MG63 (cell line): ENCODE data around the gene HEPACAM. TPM values are rescaled to one million over a fixed set of nuclear protein-coding genes. Genes with fewer than 3 reads are reported as not detected.

Experiments used
- DNase-seq: peaks from one replicate; pipeline ENCODE4 v3.0.0-alpha.2; 2020
- H3K27me3 ChIP-seq: fragments of 250-450 bp; sonication (Bioruptor Pico); 2 replicates; pipeline ENCODE4 v1.5.1; 2020; ENCODE audit warnings: mild to moderate bottlenecking, moderate library complexity
- H3K36me3 ChIP-seq: fragments of 250-450 bp; sonication (Bioruptor Pico); 2 replicates; pipeline ENCODE4 v1.5.1; 2020; ENCODE audit warnings: mild to moderate bottlenecking, moderate library complexity
- H3K4me3 ChIP-seq: fragments of 250-450 bp; sonication (Bioruptor Pico); 2 replicates; pipeline ENCODE4 v1.5.1; 2020; ENCODE audit warnings: mild to moderate bottlenecking, moderate library complexity
- H3K9me3 ChIP-seq: fragments of 250-450 bp; sonication (Bioruptor Pico); 2 replicates; pipeline ENCODE4 v1.5.1; 2020; ENCODE audit warnings: mild to moderate bottlenecking, moderate library complexity
- total RNA-seq: library from RNA; depleted of rRNA; stranded (reverse); fragments of >200 nt; shearing (Covaris generic); gene quantifications from 2 replicates; pipeline ENCODE4 v1.2.3, GENCODE V29; 2014; ENCODE audit warnings: low replicate concordance

Gene HEPACAM
- total RNA-seq, 1 experiment from 2014 or later, result not detected

DNA sequence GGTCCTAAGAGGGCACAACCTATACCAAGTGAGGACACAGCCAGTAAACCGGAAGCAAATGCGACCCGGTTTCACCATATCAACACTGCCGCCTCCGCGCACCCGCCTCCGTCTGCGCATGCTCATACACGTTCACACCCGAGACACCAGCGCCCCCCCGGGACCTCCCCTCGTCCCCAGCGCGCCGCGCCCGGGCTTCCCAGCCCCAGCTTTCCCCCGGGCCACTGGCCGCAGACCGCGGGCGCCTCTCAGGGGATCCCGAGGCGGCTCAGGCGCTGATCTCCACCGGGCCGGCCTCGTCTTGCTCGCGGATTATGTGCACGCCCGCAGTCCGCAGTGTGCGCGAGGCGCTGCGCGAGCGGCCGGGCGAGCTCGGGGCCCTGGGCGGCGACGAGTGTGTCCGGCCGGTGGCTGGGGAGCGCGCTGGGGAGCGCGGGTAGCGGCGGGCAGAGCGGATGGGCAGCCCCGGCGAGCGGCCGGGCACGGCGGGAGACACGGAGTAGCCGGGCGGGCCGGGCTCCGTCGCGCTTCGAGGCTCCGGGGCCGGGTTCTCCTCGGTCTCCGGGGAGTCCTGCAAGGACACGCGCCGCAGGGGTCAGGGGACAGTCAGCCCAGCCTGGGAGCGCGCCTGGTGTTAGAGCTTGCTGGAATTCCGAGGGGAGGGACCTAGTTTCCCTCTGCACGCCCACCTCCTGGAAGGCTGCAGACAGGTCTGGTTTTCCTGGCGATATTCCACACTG is 14.8 kb downstream of the HEPACAM start:
- Histone ChIP-seq H3K27me3 (no peaks in the 10 kb centered on the region), H3K36me3 (no peaks in the 10 kb centered on the region), H3K9me3 (no peaks in the 10 kb centered on the region; the same call in 1 of the 2 replicates), H3K4me3 (no peak overlapping the region)
- no peak for DNase-seq

DNA sequence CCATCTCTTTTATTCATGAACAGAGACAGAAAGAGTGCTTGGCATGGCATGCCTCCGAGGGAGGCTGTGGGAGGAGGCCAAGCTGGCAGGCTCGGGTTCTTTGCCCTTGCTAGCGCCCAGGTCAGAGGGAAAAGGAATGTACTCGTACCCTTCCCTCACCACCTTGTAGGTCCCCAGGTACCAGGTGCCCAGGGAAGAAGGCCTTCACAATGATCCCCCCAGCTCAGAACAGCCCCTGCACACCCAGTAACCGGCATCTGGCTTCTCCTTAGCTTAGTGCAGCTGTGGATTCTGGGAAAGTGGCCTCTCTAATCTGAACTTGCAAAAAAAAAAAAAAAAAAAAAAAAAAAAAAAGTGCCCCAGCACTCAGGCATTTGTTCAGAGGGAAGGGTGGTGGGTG is 15.5 kb downstream of the HEPACAM start:
- H3K9me3 ChIP-seq, result no peaks in the 10 kb centered on the region; the same call in 1 of the 2 replicates
- no peaks in the 10 kb centered on the region for H3K27me3 ChIP-seq
- no peak overlapping the region for H3K4me3 ChIP-seq
- no peak for DNase-seq
- no peaks in the 10 kb centered on the region for H3K36me3 ChIP-seq

DNA sequence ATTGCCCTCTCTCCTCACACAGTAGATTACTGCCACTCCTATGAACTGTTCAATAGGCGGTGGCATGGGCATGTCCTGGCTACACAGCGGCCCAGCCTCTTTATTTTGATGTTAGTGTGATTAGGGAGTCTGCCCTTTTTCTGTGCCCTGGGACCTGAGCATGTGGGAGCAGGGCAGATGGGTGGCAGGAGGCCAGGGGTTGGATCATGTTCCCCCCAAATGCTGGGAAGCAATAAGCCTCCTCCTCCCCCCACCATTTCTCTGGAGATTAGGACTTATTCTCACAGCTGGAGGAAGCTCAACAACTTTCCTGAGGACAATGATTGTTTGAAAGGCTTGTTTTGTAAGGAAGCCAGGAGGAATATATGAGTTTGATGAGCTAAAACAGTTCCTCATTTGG is 15.9 kb downstream of the HEPACAM start:
- DNase-seq, result no peak
- Histone ChIP-seq H3K9me3 (no peaks in the 10 kb centered on the region; the same call in 1 of the 2 replicates), H3K4me3 (no peak overlapping the region), H3K36me3 (no peaks in the 10 kb centered on the region), H3K27me3 (no peaks in the 10 kb centered on the region)

- H3K27me3 ChIP-seq, result no peaks in the 10 kb centered on the region
- H3K9me3 ChIP-seq, result no peaks in the 10 kb centered on the region; the same call in 1 of the 2 replicates
- H3K36me3 ChIP-seq, result no peaks in the 10 kb centered on the region
- DNase-seq, result no peak
- no peak within 1 kb of the TSS for H3K4me3 ChIP-seq
Observed at GRCh38 chr11:124918950-124919349, 16.9 kb downstream of the HEPACAM start, which contains the start of gene HEPN1. HEPN1 (plus strand) TSS chr11:124919250.

DNA sequence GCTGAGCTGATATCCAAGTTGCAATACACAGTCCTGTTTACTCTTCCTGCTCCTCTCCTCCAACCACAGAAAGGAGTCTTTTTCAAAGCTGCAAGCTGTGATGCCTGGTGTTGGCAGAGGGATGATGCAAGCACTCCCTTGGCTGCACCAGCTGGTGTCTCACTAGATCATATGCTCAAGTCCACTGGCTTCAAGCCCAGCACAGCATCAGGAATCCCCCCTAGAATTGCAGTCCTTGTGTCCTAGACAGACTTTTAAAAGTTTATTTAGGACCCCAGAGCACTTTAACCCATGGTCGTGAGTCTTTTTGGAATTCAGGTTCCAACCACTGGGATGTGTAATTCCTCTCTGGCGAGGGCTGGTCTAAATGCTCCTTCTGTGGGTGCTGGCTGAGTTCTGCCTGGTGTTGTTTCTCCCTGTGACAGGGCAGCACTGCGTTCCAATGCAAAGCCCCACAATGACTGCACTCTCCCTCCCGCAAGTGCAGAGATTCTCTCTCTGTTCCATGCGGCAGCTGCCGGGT is 18.7 kb downstream of the HEPACAM start:
- Histone ChIP-seq H3K27me3 (no peaks in the 10 kb centered on the region), H3K36me3 (no peaks in the 10 kb centered on the region), H3K4me3 (no peak overlapping the region), H3K9me3 (peaks cover 2% of the 10 kb centered on the region; the same call in 1 of the 2 replicates)
- peak; percentile 24 for DNase-seq

GRCh38 chr11:124916370-124916710 is 19.5 kb downstream of the HEPACAM start:
- no peaks in the 10 kb centered on the region for H3K27me3 ChIP-seq
- DNase-seq, result no peak
- H3K9me3 ChIP-seq, result peaks cover 2% of the 10 kb centered on the region; the same call in 1 of the 2 replicates
- H3K36me3 ChIP-seq, result no peaks in the 10 kb centered on the region
- no peak overlapping the region for H3K4me3 ChIP-seq

- H3K4me3 ChIP-seq, result no peak overlapping the region
- H3K9me3 ChIP-seq, result peaks cover 4% of the 10 kb centered on the region; the same call in 1 of the 2 replicates
- no peaks in the 10 kb centered on the region for H3K36me3 ChIP-seq
- DNase-seq, result no peak
- no peaks in the 10 kb centered on the region for H3K27me3 ChIP-seq
Observed at GRCh38 chr11:124915541-124916369, 20.1 kb downstream of the HEPACAM start.

DNA sequence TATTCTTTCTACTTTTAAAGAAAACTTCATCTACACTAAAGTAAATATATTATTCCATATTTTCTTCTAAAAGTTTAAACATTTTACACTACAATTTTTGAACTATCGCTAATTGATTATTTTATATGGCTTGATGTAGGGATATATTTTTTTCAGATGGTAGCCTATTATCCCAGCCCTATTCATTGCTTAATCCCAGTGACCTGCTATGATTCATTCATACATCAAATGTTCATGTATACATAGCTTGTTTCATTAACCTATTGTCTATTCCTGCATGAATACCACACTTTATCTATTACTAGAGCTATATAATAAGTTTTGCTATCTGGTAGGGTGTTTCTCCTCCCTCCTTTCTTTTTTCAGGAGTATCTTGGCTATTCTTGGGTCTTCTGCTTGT is 33.2 kb downstream of the HEPACAM start:
- no peak for DNase-seq

GRCh38 chr11:124900464-124900863 is 35.4 kb downstream of the HEPACAM start:
- peak; percentile 90 for DNase-seq
- no peaks in the 10 kb centered on the region for H3K27me3 ChIP-seq
- no peaks in the 10 kb centered on the region for H3K9me3 ChIP-seq
- H3K36me3 ChIP-seq, result no peaks in the 10 kb centered on the region
- H3K4me3 ChIP-seq, result peak overlapping the region; percentile 6; the same call in 1 of the 2 replicates

More for the DNA sequence above, 33.2 kb downstream of the HEPACAM start:
- Histone ChIP-seq H3K9me3 (no peaks in the 10 kb centered on the region), H3K27me3 (no peaks in the 10 kb centered on the region), H3K36me3 (no peaks in the 10 kb centered on the region), H3K4me3 (no peak overlapping the region)

- DNase-seq, result no peak
Observed at GRCh38 chr11:124899383-124900145, 36.3 kb downstream of the HEPACAM start.

DNA sequence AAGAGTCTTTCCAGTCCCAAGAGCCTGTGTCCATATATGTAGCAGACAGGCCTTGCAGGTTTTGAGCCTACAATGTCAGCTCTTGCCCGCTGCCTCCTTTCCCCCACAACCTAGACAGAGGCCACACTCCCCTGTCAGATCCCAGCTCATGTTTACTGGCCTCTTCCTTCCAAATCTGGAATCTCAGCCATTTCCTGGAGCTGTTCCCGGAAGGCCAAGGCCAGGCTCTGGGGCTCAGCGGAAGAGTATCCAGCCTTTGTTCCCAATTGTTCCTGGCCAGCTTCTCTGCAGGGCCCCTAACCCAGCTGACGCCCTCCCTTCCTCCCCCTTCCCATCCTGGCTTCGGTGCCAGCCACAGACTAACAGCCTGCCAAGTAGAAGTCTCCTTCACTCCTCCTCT is 37.1 kb downstream of the HEPACAM start:
- Histone ChIP-seq H3K9me3 (no peaks in the 10 kb centered on the region), H3K27me3 (no peaks in the 10 kb centered on the region), H3K4me3 (no peak overlapping the region), H3K36me3 (no peaks in the 10 kb centered on the region)
- DNase-seq, result peak; percentile 92

More at GRCh38 chr11:124899383-124900145, 36.3 kb downstream of the HEPACAM start:
- Histone ChIP-seq H3K36me3 (no peaks in the 10 kb centered on the region), H3K9me3 (no peaks in the 10 kb centered on the region), H3K4me3 (no peak overlapping the region), H3K27me3 (no peaks in the 10 kb centered on the region)

GRCh38 chr11:124898263-124898680 is 37.6 kb downstream of the HEPACAM start:
- Histone ChIP-seq H3K4me3 (no peak overlapping the region), H3K27me3 (no peaks in the 10 kb centered on the region), H3K36me3 (no peaks in the 10 kb centered on the region), H3K9me3 (no peaks in the 10 kb centered on the region)
- DNase-seq, result peak; percentile 74

DNA sequence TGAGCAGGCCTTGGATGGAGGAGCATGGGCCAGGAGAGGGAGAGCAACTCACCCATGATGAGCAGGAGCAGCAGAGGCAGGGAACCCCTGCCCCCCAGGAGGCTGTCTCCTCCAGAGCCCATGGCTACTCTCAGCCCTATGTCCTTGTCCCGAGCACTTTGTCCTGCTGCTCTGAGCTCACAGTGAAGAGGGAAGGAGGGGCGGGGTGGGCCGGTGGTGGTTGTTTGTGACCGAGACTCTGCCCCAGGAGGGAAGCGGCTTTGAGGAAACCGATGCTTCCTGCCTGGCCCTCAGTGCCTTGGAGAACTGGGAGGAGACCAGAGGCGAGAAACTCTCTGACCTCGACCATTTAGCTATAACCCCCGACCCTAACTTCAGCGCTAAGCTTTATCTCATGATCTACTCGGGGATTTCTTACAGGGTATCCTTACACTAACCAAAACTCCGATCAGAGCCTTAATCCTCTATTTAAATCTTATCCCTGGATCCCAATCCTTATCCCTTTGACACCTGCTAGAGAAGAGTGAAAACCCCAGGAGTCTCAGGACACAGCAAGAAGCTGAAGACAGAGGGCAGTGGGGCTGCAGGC is 38.1 kb downstream of the HEPACAM start, which contains the start of gene ROBO4:
ROBO4 (minus strand) TSS at position 192 of the 589 bp plus-strand sequence; CDS start at position 122, 70 bp downstream.
- Histone ChIP-seq H3K27me3 (no peaks in the 10 kb centered on the region), H3K36me3 (no peaks in the 10 kb centered on the region), H3K4me3 (peak within 1 kb of the TSS; percentile 31), H3K9me3 (no peaks in the 10 kb centered on the region)
- DNase-seq, result peak; percentile 24

DNA sequence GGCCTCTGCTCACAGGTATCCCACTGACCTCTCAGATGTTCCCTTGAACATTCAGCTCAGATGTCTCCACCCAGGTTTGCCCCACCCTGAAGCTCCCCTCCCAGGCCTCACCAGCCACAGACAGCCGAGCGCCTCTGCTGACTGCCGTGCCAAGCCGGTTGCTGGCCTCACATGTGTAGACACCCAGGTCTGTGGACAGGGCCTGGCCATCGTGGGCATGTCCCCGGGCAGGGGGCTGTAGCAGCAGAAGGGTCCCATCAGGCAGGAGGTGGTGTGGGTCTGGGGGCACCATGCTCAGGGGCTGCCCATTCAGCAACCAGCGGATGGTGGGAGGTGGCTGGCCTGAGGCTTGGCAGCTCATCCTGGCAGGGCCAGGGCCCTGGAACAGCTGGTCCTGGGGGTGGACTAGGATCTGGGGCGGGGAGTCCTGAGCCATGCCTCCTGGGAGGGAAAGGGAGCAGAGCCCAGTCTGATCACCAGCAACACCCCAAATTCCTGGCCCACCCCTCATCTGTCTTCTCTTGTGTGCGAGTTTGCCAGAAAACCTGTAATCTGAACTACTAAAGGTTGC is 38.9 kb downstream of the HEPACAM start:
- DNase-seq, result peak; percentile 91
- Histone ChIP-seq H3K36me3 (no peaks in the 10 kb centered on the region), H3K9me3 (no peaks in the 10 kb centered on the region), H3K4me3 (peak overlapping the region; percentile 31), H3K27me3 (no peaks in the 10 kb centered on the region)

DNA sequence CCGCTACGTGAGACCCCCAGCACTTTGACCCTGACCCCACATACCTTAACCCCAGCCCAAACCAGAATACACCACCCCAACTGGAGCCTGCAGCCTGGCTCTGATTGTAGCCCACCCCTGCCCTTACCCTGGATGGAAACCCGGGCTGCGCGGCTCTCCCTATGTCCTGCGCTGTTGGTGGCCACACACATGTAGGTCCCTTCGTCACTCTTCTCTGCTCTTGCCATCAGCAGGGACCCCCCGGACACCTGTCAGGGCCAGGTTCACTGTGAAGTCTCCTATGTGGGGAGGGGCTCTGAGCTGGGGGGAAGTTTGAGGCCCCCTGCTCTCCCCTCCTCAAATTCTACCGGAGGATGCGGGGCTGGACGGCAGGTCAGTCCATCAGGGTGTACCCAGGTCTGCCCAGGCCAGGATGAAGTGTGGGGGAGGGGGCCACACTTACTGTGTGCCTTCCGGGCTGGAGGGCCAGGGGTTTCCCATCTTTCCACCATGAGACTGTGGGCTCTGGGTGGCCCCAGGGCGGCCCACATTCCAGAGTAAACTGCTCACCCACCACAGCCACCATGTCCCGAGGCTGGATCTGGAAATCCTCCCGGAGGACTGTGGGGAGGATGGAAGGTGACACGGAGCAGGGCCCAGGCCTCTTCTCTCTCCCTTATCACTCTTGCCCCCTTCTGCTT is 39.6 kb downstream of the HEPACAM start:
- Histone ChIP-seq H3K4me3 (peak overlapping the region; percentile 31), H3K9me3 (no peaks in the 10 kb centered on the region), H3K27me3 (no peaks in the 10 kb centered on the region), H3K36me3 (no peaks in the 10 kb centered on the region)
- no peak for DNase-seq
